H9 (cell line): ENCODE data around the gene WWC1. TPM values are rescaled to one million over a fixed set of nuclear protein-coding genes. Genes with fewer than 3 reads are reported as not detected.

Experiments
- DNase-seq: peaks from one replicate; pipeline ENCODE4 v3.0.0-alpha.2; 2017
- H2AFZ ChIP-seq: one replicate; pipeline ENCODE4 v1.6.1; 2013; ENCODE audit warnings: mild to moderate bottlenecking, low read length, control low read depth, moderate library complexity
- H2AK5ac ChIP-seq: 2 replicates; pipeline ENCODE4 v1.6.1; 2013; ENCODE audit warnings: low read length, control low read depth, mixed read lengths; ENCODE audit not compliant: insufficient read length
- H2BK120ac ChIP-seq: one replicate; pipeline ENCODE4 v1.6.1; 2013; ENCODE audit warnings: low read depth, mild to moderate bottlenecking, low read length, control low read depth, inconsistent platforms; ENCODE audit not compliant: poor library complexity, severe bottlenecking
- H2BK12ac ChIP-seq: 2 replicates; pipeline ENCODE4 v1.6.1; 2013; ENCODE audit warnings: low read length, control low read depth, mixed read lengths, low read depth; ENCODE audit not compliant: insufficient read length
- H2BK15ac ChIP-seq: 2 replicates; pipeline ENCODE4 v1.6.1; 2013; ENCODE audit warnings: low read depth, low read length, control low read depth
- H2BK20ac ChIP-seq: one replicate; pipeline ENCODE4 v1.6.1; 2013; ENCODE audit warnings: low read depth, mild to moderate bottlenecking, low read length, control low read depth, inconsistent platforms; ENCODE audit not compliant: poor library complexity, severe bottlenecking
- H2BK5ac ChIP-seq: 2 replicates; pipeline ENCODE4 v1.6.1; 2013; ENCODE audit warnings: low read length, control low read depth, mixed read lengths; ENCODE audit not compliant: insufficient read length
- H3K14ac ChIP-seq: 2 replicates; pipeline ENCODE4 v1.6.1; 2013; ENCODE audit warnings: low read length, control low read depth; ENCODE audit not compliant: insufficient read depth
- H3K18ac ChIP-seq: 2 replicates; pipeline ENCODE4 v1.6.1; 2013; ENCODE audit warnings: low read depth, mild to moderate bottlenecking, mixed read lengths, low read length, control low read depth; ENCODE audit not compliant: insufficient read length
- H3K23ac ChIP-seq: 2 replicates; pipeline ENCODE4 v1.6.1; 2013; ENCODE audit warnings: low read length, control low read depth, mixed read lengths, low read depth; ENCODE audit not compliant: insufficient read length
- H3K23me2 ChIP-seq: 2 replicates; pipeline ENCODE4 v1.6.1; 2013; ENCODE audit warnings: low read depth, mild to moderate bottlenecking, mixed read lengths, low read length, control low read depth; ENCODE audit not compliant: insufficient read length, poor library complexity, severe bottlenecking
- H3K27ac ChIP-seq: 2 replicates; pipeline ENCODE4 v1.5.1; 2013; ENCODE audit warnings: low read length, control low read depth, mixed read lengths, low read depth; ENCODE audit not compliant: insufficient read length
- H3K27me3 ChIP-seq: 2 replicates; pipeline ENCODE4 v1.6.1; 2013; ENCODE audit warnings: low read length, control low read depth, inconsistent platforms; ENCODE audit not compliant: insufficient read depth
- H3K4ac ChIP-seq: 2 replicates; pipeline ENCODE4 v1.6.1; 2013; ENCODE audit warnings: low read depth, mild to moderate bottlenecking, control low read depth, inconsistent platforms, low read length, moderate library complexity
- H3K4me1 ChIP-seq: 2 replicates; pipeline ENCODE4 v1.6.1; 2013; ENCODE audit warnings: low read length, control low read depth, inconsistent platforms; ENCODE audit not compliant: insufficient read depth
- H3K4me2 ChIP-seq: 2 replicates; pipeline ENCODE4 v1.6.1; 2013; ENCODE audit warnings: low read length, control low read depth, mixed read lengths; ENCODE audit not compliant: insufficient read length, insufficient read depth
- H3K56ac ChIP-seq: 2 replicates; pipeline ENCODE4 v1.6.1; 2013; ENCODE audit warnings: low read depth, mild to moderate bottlenecking, mixed read lengths, low read length, control low read depth; ENCODE audit not compliant: insufficient read length
- H3K79me1 ChIP-seq: 2 replicates; pipeline ENCODE4 v1.6.1; 2013; ENCODE audit warnings: low read depth, mild to moderate bottlenecking, moderate library complexity, low read length, control low read depth, inconsistent platforms; ENCODE audit not compliant: insufficient read depth, poor library complexity, severe bottlenecking
- H3K79me2 ChIP-seq: 2 replicates; pipeline ENCODE4 v1.6.1; 2013; ENCODE audit warnings: low read length, control low read depth, inconsistent platforms; ENCODE audit not compliant: insufficient read depth
- H3K9ac ChIP-seq: 2 replicates; pipeline ENCODE4 v1.6.1; 2013; ENCODE audit warnings: low read length, control low read depth, mixed read lengths; ENCODE audit not compliant: insufficient read length; ENCODE audit errors: extremely low read depth
- H3K9me3 ChIP-seq: one replicate; pipeline ENCODE4 v1.6.1; 2013; ENCODE audit warnings: low read depth, low read length, inconsistent platforms; ENCODE audit not compliant: control insufficient read depth
- H3T11ph ChIP-seq: one replicate; pipeline ENCODE4 v1.6.1; 2013; ENCODE audit warnings: mild to moderate bottlenecking, low read length, control low read depth, inconsistent platforms
- H4K20me1 ChIP-seq: one replicate; pipeline ENCODE4 v1.6.1; 2013; ENCODE audit not compliant: control insufficient read depth, insufficient read length, insufficient read depth
- H4K5ac ChIP-seq: 2 replicates; pipeline ENCODE4 v1.6.1; 2013; ENCODE audit warnings: low read depth, mild to moderate bottlenecking, mixed read lengths, low read length, control low read depth; ENCODE audit not compliant: insufficient read length
- H4K8ac ChIP-seq: replicated peaks from 2 replicates; pipeline ENCODE4 v1.6.1; 2013; ENCODE audit warnings: low read length, control low read depth, mixed read lengths, low read depth; ENCODE audit not compliant: insufficient read length
- H4K91ac ChIP-seq: 2 replicates; pipeline ENCODE4 v1.6.1; 2013; ENCODE audit warnings: low read depth, mild to moderate bottlenecking, moderate library complexity, mixed read lengths, low read length, control low read depth; ENCODE audit not compliant: insufficient read length
- H3K27ac Mint-ChIP-seq, 3 experiments: 2 replicates in 2 of 3; 3 replicates in 1 of 3; pipeline ENCODE4 v1.8.0; 2020 to 2021; ENCODE audit warnings: mixed read lengths in 3 of 3, mild to moderate bottlenecking in 1 of 3, moderate library complexity in 1 of 3
- H3K27me3 Mint-ChIP-seq: 2 replicates; pipeline ENCODE4 v1.8.0; 2021; ENCODE audit warnings: low read depth, mild to moderate bottlenecking, moderate library complexity, mixed read lengths
- H3K36me3 Mint-ChIP-seq, 3 experiments: 2 replicates in 2 of 3; 3 replicates in 1 of 3; pipeline ENCODE4 v1.8.0; 2020 to 2021; ENCODE audit warnings: low read depth in 3 of 3, mixed read lengths in 3 of 3; ENCODE audit not compliant: insufficient read depth in 1 of 3
- H3K4me1 Mint-ChIP-seq, 2 experiments: 2 replicates each; pipeline ENCODE4 v1.8.0; 2020; ENCODE audit warnings: mixed read lengths in 2 of 2
- H3K4me3 Mint-ChIP-seq, 2 experiments: 2 replicates in 1 of 2; 3 replicates in 1 of 2; pipeline ENCODE4 v1.8.0; 2020 to 2021; ENCODE audit warnings: mild to moderate bottlenecking in 2 of 2, mixed read lengths in 2 of 2, moderate library complexity in 1 of 2
- H3K9me3 Mint-ChIP-seq, 2 experiments: 2 replicates in 1 of 2; 3 replicates in 1 of 2; pipeline ENCODE4 v1.8.0; 2020; ENCODE audit warnings: mild to moderate bottlenecking in 2 of 2, mixed read lengths in 2 of 2, moderate library complexity in 1 of 2
- WGBS: extraction: QIAGEN DNeasy Blood & Tissue Kit; methylation state at CpG from one replicate; pipeline ENCODE4 v1.1.7; 2013; ENCODE audit warnings: missing lambda C conversion rate, low lambda C conversion rate, mixed read lengths; ENCODE audit not compliant: insufficient read length; ENCODE audit errors: extremely low coverage; 5-methylcytosine and 5-hydroxymethylcytosine counted together
- total RNA-seq: library from RNA; stranded (reverse); gene quantifications from 2 replicates; pipeline ENCODE4 v1.2.1, GENCODE V29; 2021
- TF ChIP-seq, protein P1 (sequence below): fragments of 200-600 bp; sonication (generic); conservative IDR thresholded peaks from 3 replicates; pipeline ENCODE4 v1.8.0; 2021; ENCODE audit warnings: antibody characterized with exemption, mild to moderate bottlenecking

The WWC1 gene
- total RNA-seq, 1 experiment from 2014 or later, result 28.2 TPM

DNA sequence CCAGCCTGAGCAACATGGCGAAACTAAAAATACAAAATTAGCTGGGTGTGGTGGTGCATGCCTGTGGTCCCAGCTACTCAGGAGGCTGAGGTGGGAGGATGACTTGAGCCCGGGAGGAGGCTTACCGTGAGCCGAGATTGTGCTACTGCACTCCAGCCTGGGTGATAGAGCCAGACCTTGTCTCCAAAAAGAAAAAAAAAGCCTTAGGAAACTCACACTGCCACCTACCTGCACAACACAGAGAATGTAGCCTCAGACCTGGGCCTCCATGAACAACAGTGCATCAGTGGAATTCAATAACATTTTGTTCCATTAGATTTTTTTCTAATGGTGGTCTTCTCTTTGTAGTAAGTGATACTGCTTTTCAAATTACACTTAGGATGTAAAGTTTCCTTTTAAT lies 131.0 kb downstream of the WWC1 start:
- no peak overlapping the region for H2AFZ ChIP-seq
- peaks cover 1 to 28% (median 13%) of the 10 kb centered on the region in 3 experiments; a peak in 5 of 7 replicates for H3K36me3 Mint-ChIP-seq

More for the DNA sequence above, 131.0 kb downstream of the WWC1 start:
- Histone ChIP-seq H2BK12ac (no peak overlapping the region), H3K27me3 (no peaks in the 10 kb centered on the region), H2BK5ac (no peak overlapping the region), H3K23me2 (no peaks in the 10 kb centered on the region), H4K20me1 (no peaks in the 10 kb centered on the region), H4K5ac (no peak overlapping the region), H3K9ac (no peak overlapping the region), H2BK15ac (no peak overlapping the region), H3K4me1 (no peaks in the 10 kb centered on the region), H3K56ac (no peak overlapping the region), H3K9me3 (no peaks in the 10 kb centered on the region), H3K27ac (no peak overlapping the region), H3K14ac (no peak overlapping the region), H3K79me1 (no peaks in the 10 kb centered on the region), H3K18ac (no peak overlapping the region), H4K8ac (no peak overlapping the region), H3K4ac (no peak overlapping the region), H4K91ac (no peak overlapping the region), H3K79me2 (no peaks in the 10 kb centered on the region), H2AK5ac (no peak overlapping the region), H3K23ac (no peak overlapping the region), H2BK20ac (no peak overlapping the region), H3K4me2 (no peak overlapping the region), H2BK120ac (no peak overlapping the region), H3T11ph (no peak overlapping the region)
- WGBS, result no CpG with 5 or more reads among the region's 4 CpGs
- Mint-ChIP-seq H3K9me3 (no peaks in the 10 kb centered on the region), H3K4me1 (0 out of 4 replicates have a peak, but pooled peaks cover 0 to 4% of the 10 kb centered on the region in 2 experiments), H3K27ac (no peak overlapping the region), H3K27me3 (no peaks in the 10 kb centered on the region), H3K4me3 (no peak overlapping the region)
- TF ChIP-seq, protein P1, sequence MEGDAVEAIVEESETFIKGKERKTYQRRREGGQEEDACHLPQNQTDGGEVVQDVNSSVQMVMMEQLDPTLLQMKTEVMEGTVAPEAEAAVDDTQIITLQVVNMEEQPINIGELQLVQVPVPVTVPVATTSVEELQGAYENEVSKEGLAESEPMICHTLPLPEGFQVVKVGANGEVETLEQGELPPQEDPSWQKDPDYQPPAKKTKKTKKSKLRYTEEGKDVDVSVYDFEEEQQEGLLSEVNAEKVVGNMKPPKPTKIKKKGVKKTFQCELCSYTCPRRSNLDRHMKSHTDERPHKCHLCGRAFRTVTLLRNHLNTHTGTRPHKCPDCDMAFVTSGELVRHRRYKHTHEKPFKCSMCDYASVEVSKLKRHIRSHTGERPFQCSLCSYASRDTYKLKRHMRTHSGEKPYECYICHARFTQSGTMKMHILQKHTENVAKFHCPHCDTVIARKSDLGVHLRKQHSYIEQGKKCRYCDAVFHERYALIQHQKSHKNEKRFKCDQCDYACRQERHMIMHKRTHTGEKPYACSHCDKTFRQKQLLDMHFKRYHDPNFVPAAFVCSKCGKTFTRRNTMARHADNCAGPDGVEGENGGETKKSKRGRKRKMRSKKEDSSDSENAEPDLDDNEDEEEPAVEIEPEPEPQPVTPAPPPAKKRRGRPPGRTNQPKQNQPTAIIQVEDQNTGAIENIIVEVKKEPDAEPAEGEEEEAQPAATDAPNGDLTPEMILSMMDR, result peak; percentile 52
- DNase-seq, result no peak
